Adrenal gland (tissue), 12 donors: ENCODE measurements around the gene B3GNT8. TPM values are rescaled to one million over a fixed set of nuclear protein-coding genes. Genes with fewer than 3 reads are reported as not detected.

Source experiments
- DNase-seq, 7 donors: peaks; one replicate each; pipeline ENCODE4 v3.0.0-alpha.2; 2019 to 2020
- H3K27ac ChIP-seq, 5 donors: fragments of 200-600 bp; sonication (generic) in 4 of 5; 1 replicate in 3 of 5; 2 replicates in 2 of 5; pipeline versions ENCODE4 v1.5.1 to v1.8.0; 2016 to 2020; ENCODE audit warnings: mild to moderate bottlenecking in 1 of 5
- H3K27me3 ChIP-seq: fragments of 200-600 bp; 2 replicates; pipeline ENCODE4 v1.8.0; 2021
- H3K36me3 ChIP-seq, 2 donors: fragments of 200-600 bp; replicated peaks in 1 of 2; 1 replicate in 1 of 2; 2 replicates in 1 of 2; pipeline versions ENCODE4 v1.5.1 to v1.8.0; 2018 to 2022
- H3K4me1 ChIP-seq, 2 donors: fragments of 200-600 bp; replicated peaks in 1 of 2; 1 replicate in 1 of 2; 2 replicates in 1 of 2; pipeline versions ENCODE4 v1.5.1 to v1.8.0; 2018 to 2021
- H3K4me3 ChIP-seq, 4 donors: fragments of 200-600 bp; sonication (generic) in 3 of 4; one replicate each; pipeline ENCODE4 v1.5.1; 2016 to 2018
- H3K9me3 ChIP-seq, 3 donors: fragments of 200-600 bp; sonication (generic) in 1 of 3; replicated peaks in 1 of 3; 1 replicate in 2 of 3; 2 replicates in 1 of 3; pipeline versions ENCODE4 v1.5.1 to v1.8.0; 2016 to 2021
- POLR2A ChIP-seq, 2 donors: fragments of 450-650 bp; IDR thresholded peaks; one replicate each; pipeline ENCODE4 v1.6.1; 2017; ENCODE audit warnings: antibody characterized with exemption in 2 of 2, mild to moderate bottlenecking in 2 of 2, moderate library complexity in 1 of 2
- WGBS, 4 donors: extraction: QIAGEN DNeasy Blood & Tissue Kit in 2 of 4; methylation state at CpG; one replicate each; pipeline versions ENCODE4 v1.1.5 to v1.1.7; 2013 to 2017; 5-methylcytosine and 5-hydroxymethylcytosine counted together
- intact Hi-C, 2 donors: fragments of 100-400 bp; cut with DNase I; formaldehyde crosslinking; loops; one replicate each; pipeline versions ENCODE4 v1.14.1 to v1.15.0; 2022 to 2023
- polyA plus RNA-seq, 3 donors: library from polyadenylated mRNA; stranded (reverse); fragments of 200-250 nt in 2 of 3; fragments of 350-450 nt in 1 of 3; fragmentation: Illumina TruSeq in 1 of 3; extraction: RNeasy Lipid Tissue Mini Kit (QIAGEN cat#74804) in 1 of 3; gene quantifications; one replicate each; pipeline ENCODE4 v1.2.3, GENCODE V29; 2013 to 2014
- small RNA-seq, 2 donors: library from RNA; depleted of rRNA; stranded (forward); fragments of <200 nt; gene quantifications; one replicate each; pipeline ENCODE3, GENCODE V24; 2016
- total RNA-seq, 9 donors: library from RNA; depleted of rRNA in 4 of 9; stranded (reverse); fragments of >200 nt in 4 of 9; fragments of 120-200 nt in 1 of 9; fragmentation: NEBNext Ultra II Directional in 1 of 9; extraction: Animal tissue kit (Norgen Biotek cat#: 25700) in 1 of 9; gene quantifications; one replicate each; pipeline versions ENCODE4 v1.1.0 to v1.2.4, GENCODE V29; 2013 to 2023
- TF ChIP-seq, protein P1 (sequence below), 6 experiments: fragments of 450-650 bp in 4 of 6; fragments of 200-600 bp in 2 of 6; sonication (generic) in 1 of 6; IDR thresholded peaks; 1 replicate in 5 of 6; 2 replicates in 1 of 6; pipeline versions ENCODE4 v1.5.1 to v1.8.0; 2016 to 2021; ENCODE audit warnings: antibody characterized with exemption in 6 of 6, mild to moderate bottlenecking in 2 of 6, moderate library complexity in 1 of 6
- donor health status: healthy with polysubstance abuse.
- donor health status: Bipolar disorder and iron deficiency.
- donor health status: DM: yes; HTN: yes; CAD: no.
- donor health status: DM: no; HTN: no; CAD: no.
- donor health status: DM: no; HTN: no; CAD: no.
- donor health status: DM: yes; HTN: yes; CAD: no.

B3GNT8 gene
- total and polyA plus RNA-seq, 12 donors, result 0.15 to 6.5 (median 2.0) TPM

DNA sequence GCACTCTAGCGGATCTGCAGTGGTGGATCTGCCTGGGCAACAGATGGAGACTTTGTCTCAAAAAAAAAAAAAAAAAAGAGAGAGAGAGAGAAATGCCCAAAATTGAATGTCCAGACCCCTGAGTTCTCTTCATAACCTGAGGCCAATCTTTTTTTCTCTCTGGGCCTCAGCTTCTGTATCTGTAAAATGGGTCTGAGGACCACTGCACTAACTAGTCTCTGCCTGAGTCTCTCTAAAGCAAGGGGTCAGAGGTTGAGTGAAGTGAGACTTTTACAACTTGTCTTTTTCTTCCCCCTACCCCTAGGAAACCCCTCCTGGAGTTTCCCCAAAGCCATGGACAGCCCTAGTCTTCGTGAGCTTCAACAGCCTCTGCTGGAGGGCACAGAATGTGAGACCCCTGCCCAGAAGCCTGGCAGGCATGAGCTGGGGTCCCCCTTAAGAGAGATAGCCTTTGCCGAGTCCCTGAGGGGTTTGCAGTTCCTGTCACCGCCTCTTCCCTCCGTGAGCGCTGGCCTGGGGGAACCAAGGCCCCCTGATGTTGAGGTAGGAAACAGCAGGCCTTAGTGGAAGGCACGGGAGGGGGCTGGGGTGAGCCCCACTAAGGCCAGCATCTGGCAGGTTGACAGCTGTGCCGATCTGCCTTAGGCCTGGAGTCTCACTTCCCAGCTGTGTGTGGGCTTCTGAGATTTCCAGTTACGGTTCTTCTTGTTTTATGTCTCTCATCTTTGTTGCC, 49.0 kb downstream of the B3GNT8 start:
- H3K36me3 ChIP-seq, result no peaks in the 10 kb centered on the region
- H3K27ac ChIP-seq, result peak overlapping the region in 2 of 5 donors; percentile 34 to 49
- peaks cover 10 to 23% of the 10 kb centered on the region in 2 donors for H3K4me1 ChIP-seq
- no peak for TF ChIP-seq POLR2A (IDR thresholded peaks at IDR 0.05)
- TF ChIP-seq, protein P1, sequence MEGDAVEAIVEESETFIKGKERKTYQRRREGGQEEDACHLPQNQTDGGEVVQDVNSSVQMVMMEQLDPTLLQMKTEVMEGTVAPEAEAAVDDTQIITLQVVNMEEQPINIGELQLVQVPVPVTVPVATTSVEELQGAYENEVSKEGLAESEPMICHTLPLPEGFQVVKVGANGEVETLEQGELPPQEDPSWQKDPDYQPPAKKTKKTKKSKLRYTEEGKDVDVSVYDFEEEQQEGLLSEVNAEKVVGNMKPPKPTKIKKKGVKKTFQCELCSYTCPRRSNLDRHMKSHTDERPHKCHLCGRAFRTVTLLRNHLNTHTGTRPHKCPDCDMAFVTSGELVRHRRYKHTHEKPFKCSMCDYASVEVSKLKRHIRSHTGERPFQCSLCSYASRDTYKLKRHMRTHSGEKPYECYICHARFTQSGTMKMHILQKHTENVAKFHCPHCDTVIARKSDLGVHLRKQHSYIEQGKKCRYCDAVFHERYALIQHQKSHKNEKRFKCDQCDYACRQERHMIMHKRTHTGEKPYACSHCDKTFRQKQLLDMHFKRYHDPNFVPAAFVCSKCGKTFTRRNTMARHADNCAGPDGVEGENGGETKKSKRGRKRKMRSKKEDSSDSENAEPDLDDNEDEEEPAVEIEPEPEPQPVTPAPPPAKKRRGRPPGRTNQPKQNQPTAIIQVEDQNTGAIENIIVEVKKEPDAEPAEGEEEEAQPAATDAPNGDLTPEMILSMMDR (IDR thresholded peaks at IDR 0.05), result no peak
- 62 to 80% (median 68%) methylated on average over 3 to 9 of the region's 9 CpGs for WGBS, 4 donors
- no peaks in the 10 kb centered on the region for H3K9me3 ChIP-seq
- intact Hi-C loops, result loop anchor here in 1 of 2 donors (10.0 kb wide), 1 partner anchor 47 kb away; the partner anchor contains the start of gene B3GNT8
- no peak for DNase-seq
- no peak overlapping the region for H3K4me3 ChIP-seq
- no peaks in the 10 kb centered on the region for H3K27me3 ChIP-seq

DNA sequence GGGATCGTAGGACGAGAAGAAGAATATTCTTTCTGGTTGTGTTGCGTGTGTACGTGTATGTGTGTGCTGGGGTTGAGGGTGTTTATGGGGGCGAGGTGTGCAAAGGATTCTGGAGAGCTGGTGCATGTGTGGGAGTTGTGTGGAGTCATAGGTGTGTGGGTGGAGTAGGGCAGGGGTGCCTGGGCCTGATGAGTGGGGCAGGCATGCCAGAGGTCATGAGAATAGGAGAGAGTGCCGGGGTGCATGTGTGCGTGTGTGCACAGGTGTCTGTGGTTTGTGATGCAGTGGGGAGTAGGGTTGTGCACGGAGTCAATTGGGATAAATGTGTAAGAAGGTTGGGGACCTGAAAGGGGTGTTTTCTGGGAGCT, 50.2 kb downstream of the B3GNT8 start:
- Histone ChIP-seq H3K9me3 (no peaks in the 10 kb centered on the region), H3K27ac (peak overlapping the region in 3 of 5 donors; percentile 7 to 80 (median 60)), H3K4me3 (peak overlapping the region in 2 of 4 donors; percentile 21 to 67), H3K36me3 (no peaks in the 10 kb centered on the region), H3K27me3 (no peaks in the 10 kb centered on the region), H3K4me1 (peaks cover 10 to 23% of the 10 kb centered on the region in 2 donors)
- 63 to 82% (median 65%) methylated on average over 7 to 8 of the region's 8 CpGs for WGBS, 4 donors
- intact Hi-C loops, result loop anchor here in 1 of 2 donors (10.0 kb wide), 1 partner anchor 48 kb away; the partner anchor contains the start of gene B3GNT8
- DNase-seq, result no peak
- TF ChIP-seq, protein P1 (IDR thresholded peaks at IDR 0.05), result no peak
- no peak for TF ChIP-seq POLR2A (IDR thresholded peaks at IDR 0.05)

DNA sequence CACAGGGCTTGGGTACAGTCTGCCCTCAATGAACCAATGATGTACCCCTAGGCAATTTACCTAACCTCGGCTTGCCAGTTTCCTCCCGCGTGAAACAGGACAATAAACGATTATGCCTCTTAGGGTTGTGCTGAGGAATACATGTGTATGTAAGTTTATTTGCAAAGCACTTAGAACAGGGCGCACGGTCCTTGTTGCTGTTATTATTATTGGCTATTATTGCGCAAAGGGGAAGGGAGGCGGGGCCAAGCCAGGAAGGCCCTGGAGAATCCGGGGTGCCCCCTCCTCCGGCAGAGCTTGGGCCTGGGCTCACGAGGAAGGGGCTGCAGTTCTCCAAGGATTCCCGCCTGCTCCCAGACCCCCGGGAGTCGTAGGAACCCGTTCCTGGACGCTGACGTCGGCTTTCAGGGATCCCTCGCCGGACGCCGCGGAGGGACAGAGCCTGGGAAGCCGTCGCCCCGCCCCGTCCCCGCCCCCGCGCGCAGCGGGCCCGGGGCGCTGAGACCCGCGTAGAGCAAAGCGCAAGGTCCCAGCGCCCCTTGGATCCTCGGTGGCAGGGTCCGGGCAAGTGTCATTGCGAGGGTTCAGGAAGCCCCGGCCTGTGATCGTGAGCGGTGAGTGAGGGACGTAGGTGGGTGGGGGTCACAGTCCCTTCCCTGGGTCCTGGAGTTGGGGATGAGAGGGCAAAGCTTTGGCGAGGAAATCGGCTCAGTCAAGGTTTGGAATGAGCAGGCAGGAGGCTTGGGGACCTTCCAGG, 50.8 kb downstream of the B3GNT8 start, which contains the start of gene TMEM91:
Gene TMEM91 (plus strand): TSS at position 293 of the 757 bp plus-strand sequence. CDS start 1,777 bp downstream, outside the sequence.
- 1 to 3% (median 2%) methylated on average over 11 to 47 of the region's 47 CpGs for WGBS, 4 donors
- peaks cover 10 to 23% of the 10 kb centered on the region in 2 donors for H3K4me1 ChIP-seq
- peak in 3 of 7 donors; percentile 39 to 47 (median 41) for DNase-seq

More for the DNA sequence above, 50.8 kb downstream of the B3GNT8 start, which contains the start of gene TMEM91:
- intact Hi-C loops, result loop anchor here in 1 of 2 donors (10.0 kb wide), 1 partner anchor 48 kb away; the partner anchor contains the start of gene B3GNT8
- Histone ChIP-seq H3K27me3 (no peaks in the 10 kb centered on the region), H3K36me3 (no peaks in the 10 kb centered on the region), H3K4me3 (peak within 1 kb of the TSS in 2 of 4 donors; percentile 21 to 67), H3K9me3 (no peaks in the 10 kb centered on the region), H3K27ac (peak within 1 kb of the TSS in 3 of 5 donors; percentile 7 to 80 (median 60))
- TF ChIP-seq, protein P1 (IDR thresholded peaks at IDR 0.05), result no peak
- TF ChIP-seq POLR2A (IDR thresholded peaks at IDR 0.05), result no peak

Small RNA genes within 50 kb of the gene (small RNA-seq; reads per million reads assigned to genes)
- gene RF00017, result 0 reads per million in 2 donors

Other genes starting within 250 kb of the B3GNT8 start
- gene CYP2S1, start 234.2 kb downstream of the B3GNT8 start, total RNA-seq, result 1 to 10 TPM in 8 of 9 donors, under 1 TPM in 1; 0.06 to 4.7 (median 2.2) TPM
- 1 to 10 TPM in 2 of 3 donors, under 1 TPM in 1; 0.84 to 1.2 (median 1.2) TPM for gene CYP2S1, start 234.2 kb downstream of the B3GNT8 start, polyA plus RNA-seq
- 100 to 1,000 TPM in 1 of 9 donors, 10 to 100 TPM in 8; 34.3 to 105 (median 61.3) TPM for gene AXL, start 208.2 kb downstream of the B3GNT8 start, total RNA-seq
- 10 to 100 TPM; 12.0 to 18.1 (median 16.8) TPM for gene AXL, start 208.2 kb downstream of the B3GNT8 start, polyA plus RNA-seq
- 100 to 1,000 TPM in 8 of 9 donors, 10 to 100 TPM in 1; 55.8 to 175 (median 146) TPM for gene HNRNPUL1, start 163.0 kb downstream of the B3GNT8 start, total RNA-seq
- 100 to 1,000 TPM in 2 of 3 donors, 10 to 100 TPM in 1; 90.4 to 130 (median 101) TPM for gene HNRNPUL1, start 163.0 kb downstream of the B3GNT8 start, polyA plus RNA-seq
- gene CCDC97, start 117.2 kb downstream of the B3GNT8 start, total RNA-seq, result 10 to 100 TPM in 7 of 9 donors, 1 to 10 TPM in 2; 8.2 to 25.6 (median 18.9) TPM
- gene CCDC97, start 117.2 kb downstream of the B3GNT8 start, polyA plus RNA-seq, result 10 to 100 TPM in 1 of 3 donors, 1 to 10 TPM in 2; 9.4 to 17.4 (median 10.0) TPM
- 10 to 100 TPM in 8 of 9 donors, 1 to 10 TPM in 1; 1.6 to 75.9 (median 38.2) TPM for gene TGFB1, start 73.5 kb downstream of the B3GNT8 start, total RNA-seq
- gene TGFB1, start 73.5 kb downstream of the B3GNT8 start, polyA plus RNA-seq, result 10 to 100 TPM in 2 of 3 donors, 1 to 10 TPM in 1; 8.7 to 37.9 (median 17.1) TPM
- gene B9D2, start 63.2 kb downstream of the B3GNT8 start, total RNA-seq, result 10 to 100 TPM in 5 of 9 donors, 1 to 10 TPM in 4; 6.4 to 16.8 (median 12.1) TPM
- gene B9D2, start 63.2 kb downstream of the B3GNT8 start, polyA plus RNA-seq, result 10 to 100 TPM in 1 of 3 donors, 1 to 10 TPM in 2; 2.7 to 14.4 (median 8.9) TPM
- 10 to 100 TPM in 2 of 9 donors, 1 to 10 TPM in 7; 2.0 to 13.5 (median 9.4) TPM for gene TMEM91, start 50.8 kb downstream of the B3GNT8 start, total RNA-seq
- 10 to 100 TPM in 2 of 3 donors, 1 to 10 TPM in 1; 1.9 to 88.6 (median 30.6) TPM for gene TMEM91, start 50.8 kb downstream of the B3GNT8 start, polyA plus RNA-seq
- 10 to 100 TPM; 12.2 to 73.7 (median 28.5) TPM for gene EXOSC5, start 30.0 kb downstream of the B3GNT8 start, total RNA-seq
- gene EXOSC5, start 30.0 kb downstream of the B3GNT8 start, polyA plus RNA-seq, result 10 to 100 TPM in 2 of 3 donors, 1 to 10 TPM in 1; 4.2 to 38.7 (median 18.4) TPM
- gene BCKDHA, start 29.6 kb downstream of the B3GNT8 start, total RNA-seq, result 100 to 1,000 TPM in 6 of 9 donors, 10 to 100 TPM in 3; 51.8 to 294 (median 114) TPM
- gene BCKDHA, start 29.6 kb downstream of the B3GNT8 start, polyA plus RNA-seq, result 10 to 100 TPM; 17.6 to 44.3 (median 30.4) TPM
- 10 to 100 TPM; 35.5 to 60.9 (median 46.5) TPM for gene DMAC2, start 12.5 kb upstream of the B3GNT8 start, total RNA-seq
- 10 to 100 TPM; 30.7 to 50.1 (median 45.3) TPM for gene DMAC2, start 12.5 kb upstream of the B3GNT8 start, polyA plus RNA-seq
- not detected for gene ERICH4, start 15.8 kb upstream of the B3GNT8 start, total RNA-seq
- gene ERICH4, start 15.8 kb upstream of the B3GNT8 start, polyA plus RNA-seq, result under 1 TPM in 1 of 3 donors, not detected in 2; 0.10 TPM
- 1 to 10 TPM in 7 of 9 donors, under 1 TPM in 1, not detected in 1; 0.50 to 4.7 (median 2.3) TPM for gene CEACAM21, start 148.8 kb upstream of the B3GNT8 start, total RNA-seq
- gene CEACAM21, start 148.8 kb upstream of the B3GNT8 start, polyA plus RNA-seq, result 1 to 10 TPM; 1.2 to 1.7 (median 1.5) TPM
- 1 to 10 TPM in 3 of 9 donors, under 1 TPM in 3, not detected in 3; 0.19 to 1.6 (median 0.84) TPM for gene CEACAM4, start 199.7 kb upstream of the B3GNT8 start, total RNA-seq
- gene CEACAM4, start 199.7 kb upstream of the B3GNT8 start, polyA plus RNA-seq, result under 1 TPM; 0.32 to 0.95 (median 0.84) TPM